BE2C (cell line): ENCODE measurements around the gene AP1G1.

Experiments used
- DNase-seq: peaks from one replicate; pipeline ENCODE4 v3.0.0-alpha.2; 2020
- H3K27me3 ChIP-seq: fragments of 250-450 bp; sonication (Bioruptor Pico); 2 replicates; pipeline ENCODE4 v1.5.1; 2020; ENCODE audit warnings: mild to moderate bottlenecking
- H3K36me3 ChIP-seq: fragments of 250-450 bp; sonication (Bioruptor Pico); 2 replicates; pipeline ENCODE4 v1.5.1; 2020; ENCODE audit warnings: mild to moderate bottlenecking
- H3K4me1 ChIP-seq: fragments of 250-450 bp; sonication (Bioruptor Pico); 2 replicates; pipeline ENCODE4 v1.5.1; 2020
- H3K4me3 ChIP-seq: 2 replicates; pipeline ENCODE4 v1.5.1; 2011; ENCODE audit warnings: low read depth, low read length
- H3K9me3 ChIP-seq: fragments of 250-450 bp; sonication (Bioruptor Pico); 2 replicates; pipeline ENCODE4 v1.5.1; 2020
- CTCF ChIP-seq: IDR thresholded peaks from 2 replicates; pipeline ENCODE4 v1.5.1; 2012; ENCODE audit warnings: mild to moderate bottlenecking, low read depth, low read length

The AP1G1 gene

GRCh38 chr16:71784093-71784492 lies 24.5 kb downstream of the AP1G1 start:
- Histone ChIP-seq H3K27me3 (no peaks in the 10 kb centered on the region), H3K4me1 (no peaks in the 10 kb centered on the region), H3K4me3 (no peak overlapping the region), H3K36me3 (peaks cover 28% of the 10 kb centered on the region), H3K9me3 (no peaks in the 10 kb centered on the region)
- TF ChIP-seq CTCF: no peak
- DNase-seq: no peak

- no peaks in the 10 kb centered on the region for H3K9me3 ChIP-seq
- H3K4me3 ChIP-seq: no peak overlapping the region
- H3K27me3 ChIP-seq: no peaks in the 10 kb centered on the region
- H3K36me3 ChIP-seq: peaks cover 22% of the 10 kb centered on the region
- DNase-seq: no peak
- no peaks in the 10 kb centered on the region for H3K4me1 ChIP-seq
- TF ChIP-seq CTCF: no peak
These were observed 26.9 kb downstream of the AP1G1 start for GRCh38 chr16:71781741-71782140.

- Histone ChIP-seq H3K9me3 (no peaks in the 10 kb centered on the region), H3K36me3 (peaks cover 17% of the 10 kb centered on the region), H3K27me3 (no peaks in the 10 kb centered on the region), H3K4me1 (no peaks in the 10 kb centered on the region), H3K4me3 (no peak overlapping the region)
- no peak for TF ChIP-seq CTCF
- DNase-seq: no peak
These were observed 28.0 kb downstream of the AP1G1 start for GRCh38 chr16:71780521-71781089.

GRCh38 chr16:71778780-71779179 lies 29.9 kb downstream of the AP1G1 start:
- no peak for DNase-seq
- Histone ChIP-seq H3K4me3 (no peak overlapping the region), H3K4me1 (no peaks in the 10 kb centered on the region), H3K36me3 (peaks cover 13% of the 10 kb centered on the region), H3K27me3 (no peaks in the 10 kb centered on the region), H3K9me3 (no peaks in the 10 kb centered on the region)
- no peak for TF ChIP-seq CTCF

GRCh38 chr16:71777329-71777728 lies 31.3 kb downstream of the AP1G1 start:
- DNase-seq: no peak
- no peak for TF ChIP-seq CTCF
- Histone ChIP-seq H3K9me3 (no peaks in the 10 kb centered on the region), H3K36me3 (peaks cover 26% of the 10 kb centered on the region), H3K27me3 (no peaks in the 10 kb centered on the region), H3K4me1 (no peaks in the 10 kb centered on the region), H3K4me3 (no peak overlapping the region)

GRCh38 chr16:71775949-71776348 lies 32.7 kb downstream of the AP1G1 start:
- DNase-seq: no peak
- TF ChIP-seq CTCF: no peak
- H3K9me3 ChIP-seq: no peaks in the 10 kb centered on the region
- no peaks in the 10 kb centered on the region for H3K4me1 ChIP-seq
- H3K36me3 ChIP-seq: peaks cover 34% of the 10 kb centered on the region
- no peaks in the 10 kb centered on the region for H3K27me3 ChIP-seq
- H3K4me3 ChIP-seq: no peak overlapping the region
